ENCODE results near the gene LMX1A. TPM values are rescaled to one million over a fixed set of nuclear protein-coding genes. Genes with fewer than 3 reads are reported as not detected.

The LMX1A gene
- total RNA-seq, 2 donors from 2014 or later: 0.64 to 0.73 TPM

GRCh38 chr1:165288350-165289120 is 68.0 kb downstream of the LMX1A start:
- ATAC-seq: peak; percentile 72
- DNase-seq: peak; percentile 31 to 61
- intact Hi-C loops (cut with DNase I, micrococcal nuclease): no loop called here

GRCh38 chr1:165287781-165288180 is 68.7 kb downstream of the LMX1A start:
- DNase-seq (peak in 1 of 2 donors; percentile 9), ATAC-seq (peak; percentile 72)
- intact Hi-C loops (cut with DNase I, micrococcal nuclease): no loop called here

GRCh38 chr1:165287329-165287728 is 69.2 kb downstream of the LMX1A start:
- DNase-seq (no peak), ATAC-seq (no peak)
- intact Hi-C loops (cut with DNase I, micrococcal nuclease): no loop called here

- intact Hi-C loops (cut with DNase I, micrococcal nuclease): no loop called here
- ATAC-seq: peak; percentile 58
Observed at GRCh38 chr1:165284454-165284853, 72.1 kb downstream of the LMX1A start.

GRCh38 chr1:165281207-165281901 is 75.2 kb downstream of the LMX1A start:
- no peak for ATAC-seq
- no peak for DNase-seq
- intact Hi-C loops (cut with DNase I, micrococcal nuclease): no loop called here

More at GRCh38 chr1:165284454-165284853, 72.1 kb downstream of the LMX1A start:
- peak; percentile 44 to 49 for DNase-seq

GRCh38 chr1:165279882-165280281 is 76.6 kb downstream of the LMX1A start:
- intact Hi-C loops (cut with DNase I, micrococcal nuclease): no loop called here
- DNase-seq: no peak
- no peak for ATAC-seq

GRCh38 chr1:165276314-165276713 is 80.2 kb downstream of the LMX1A start:
- intact Hi-C loops (cut with DNase I, micrococcal nuclease): no loop called here
- DNase-seq (no peak), ATAC-seq (no peak)

GRCh38 chr1:165265196-165265838 is 91.2 kb downstream of the LMX1A start:
- DNase-seq (no peak), ATAC-seq (no peak)
- intact Hi-C loops (cut with DNase I, micrococcal nuclease): no loop called here

- DNase-seq (no peak), ATAC-seq (no peak)
- intact Hi-C loops (cut with DNase I, micrococcal nuclease): no loop called here
Observed at GRCh38 chr1:165259706-165260428, 96.6 kb downstream of the LMX1A start.

- ATAC-seq (no peak), DNase-seq (no peak)
- intact Hi-C loops (cut with DNase I, micrococcal nuclease): no loop called here
Observed at GRCh38 chr1:165259236-165259635, 97.3 kb downstream of the LMX1A start.

- ATAC-seq (peak; percentile 95), DNase-seq (peak; percentile 64 to 84)
- intact Hi-C loops (cut with DNase I, micrococcal nuclease): no loop called here
Observed at GRCh38 chr1:165257969-165258459, 98.5 kb downstream of the LMX1A start.

GRCh38 chr1:165254896-165255625 is 101.5 kb downstream of the LMX1A start:
- DNase-seq (no peak), ATAC-seq (no peak)
- intact Hi-C loops (cut with DNase I, micrococcal nuclease): no loop called here

- intact Hi-C loops (cut with DNase I, micrococcal nuclease): no loop called here
- no peak for ATAC-seq
- DNase-seq: no peak
Observed at GRCh38 chr1:165254376-165254775, 102.1 kb downstream of the LMX1A start.

GRCh38 chr1:165253818-165254254 is 102.7 kb downstream of the LMX1A start:
- ATAC-seq (no peak), DNase-seq (no peak)
- intact Hi-C loops (cut with DNase I, micrococcal nuclease): no loop called here

GRCh38 chr1:165248969-165249571 is 107.4 kb downstream of the LMX1A start:
- intact Hi-C loops (cut with DNase I, micrococcal nuclease): no loop called here
- no peak for ATAC-seq
- DNase-seq: no peak

- intact Hi-C loops (cut with DNase I, micrococcal nuclease): no loop called here
- ATAC-seq (no peak), DNase-seq (no peak)
Observed at GRCh38 chr1:165241952-165242351, 114.6 kb downstream of the LMX1A start.

GRCh38 chr1:165241321-165241720 is 115.2 kb downstream of the LMX1A start:
- intact Hi-C loops (cut with DNase I, micrococcal nuclease): no loop called here
- ATAC-seq: no peak
- no peak for DNase-seq

GRCh38 chr1:165240492-165240891 is 116.0 kb downstream of the LMX1A start:
- DNase-seq: no peak
- no peak for ATAC-seq
- intact Hi-C loops (cut with DNase I, micrococcal nuclease): no loop called here
